Testis (tissue), 3 donors: ENCODE results near the gene MYRF. TPM values are rescaled to one million over a fixed set of nuclear protein-coding genes. Genes with fewer than 3 reads are reported as not detected.

Experiments
- DNase-seq: peaks from one replicate; pipeline ENCODE4 v3.0.0-alpha.2; 2019
- H3K27ac ChIP-seq, 2 donors: fragments of 200-600 bp; sonication (generic); one replicate each; pipeline ENCODE4 v1.5.1; 2019
- H3K27me3 ChIP-seq: fragments of 200-600 bp; sonication (generic); one replicate; pipeline ENCODE4 v1.5.1; 2019
- H3K36me3 ChIP-seq: fragments of 200-600 bp; sonication (generic); one replicate; pipeline ENCODE4 v1.5.1; 2017; ENCODE audit warnings: low read depth; ENCODE audit errors: missing control alignments
- H3K4me1 ChIP-seq: fragments of 200-600 bp; sonication (generic); one replicate; pipeline ENCODE4 v1.5.1; 2019
- H3K4me3 ChIP-seq, 2 donors: fragments of 200-600 bp; sonication (generic); one replicate each; pipeline ENCODE4 v1.5.1; 2017 to 2019
- H3K9me3 ChIP-seq: fragments of 200-600 bp; sonication (generic); one replicate; pipeline ENCODE4 v1.5.1; 2017
- CTCF ChIP-seq, 3 experiments: fragments of 450-650 bp in 2 of 3; fragments of 200-600 bp in 1 of 3; sonication (generic) in 1 of 3; IDR thresholded peaks; one replicate each; pipeline ENCODE4 v1.5.1; 2016 to 2019; ENCODE audit warnings: antibody characterized with exemption in 3 of 3, mild to moderate bottlenecking in 2 of 3, moderate library complexity in 1 of 3
- POLR2A ChIP-seq: fragments of 450-650 bp; IDR thresholded peaks from one replicate; pipeline ENCODE4 v1.6.1; 2017; ENCODE audit warnings: antibody characterized with exemption, mild to moderate bottlenecking, moderate library complexity
- WGBS, 2 donors: methylation state at CpG; one replicate each; pipeline ENCODE4 v1.1.5; 2018; 5-methylcytosine and 5-hydroxymethylcytosine counted together
- intact Hi-C: fragments of 100-400 bp; cut with DNase I; formaldehyde crosslinking; loops from one replicate; pipeline ENCODE4 v1.15.1; 2023; ENCODE audit warnings: low total_unique reads
- polyA plus RNA-seq: library from polyadenylated mRNA; stranded (reverse); fragments of 350-450 nt; fragmentation: Illumina TruSeq; extraction: RNeasy Lipid Tissue Mini Kit (QIAGEN cat#74804); gene quantifications from one replicate; pipeline ENCODE4 v1.2.3, GENCODE V29; 2014; ENCODE audit warnings: low read depth, low replicate concordance; ENCODE audit not compliant: insufficient read depth
- total RNA-seq, 2 donors: library from RNA; depleted of rRNA; stranded (reverse); fragments of >200 nt; gene quantifications; one replicate each; pipeline ENCODE4 v1.2.3, GENCODE V29; 2016

Gene MYRF
- total and polyA plus RNA-seq, 3 donors from 2014 or later = 9.2 to 15.2 (median 10.7) TPM

- Histone ChIP-seq H3K27ac (peak within 1 kb of the TSS; percentile 81 to 91), H3K4me1 (peaks cover 41% of the 10 kb centered on the region), H3K4me3 (peak within 1 kb of the TSS; percentile 62 to 72), H3K9me3 (no peaks in the 10 kb centered on the region), H3K36me3 (no peaks in the 10 kb centered on the region), H3K27me3 (no peaks in the 10 kb centered on the region)
- DNase-seq = peak; percentile 96
- WGBS, 2 donors = 1% methylated on average over 33 to 59 of the region's 83 CpGs
- TF ChIP-seq CTCF (IDR thresholded peaks at IDR 0.05) = peak in 1 of 3 experiments; percentile 7
- TF ChIP-seq POLR2A = no peak
- intact Hi-C loops = no loop called here
Observed at GRCh38 chr11:61827571-61828378, 75.3 kb downstream of the MYRF start, which contains the start of gene FADS2. TSS of gene FADS2 (plus strand) at chr11:61828300. CDS start at chr11:61828391, 91 bp downstream.

- intact Hi-C loops = no loop called here
- Histone ChIP-seq H3K27ac (peak overlapping the region; percentile 81 to 91), H3K36me3 (no peaks in the 10 kb centered on the region), H3K4me1 (peaks cover 41% of the 10 kb centered on the region), H3K9me3 (no peaks in the 10 kb centered on the region), H3K4me3 (peak overlapping the region; percentile 62 to 72), H3K27me3 (no peaks in the 10 kb centered on the region)
- 0 to 2% methylated on average over 11 to 16 of the region's 16 CpGs for WGBS, 2 donors
- no peak for DNase-seq
- TF ChIP-seq CTCF (IDR thresholded peaks at IDR 0.05) (no peak), POLR2A (no peak)
Observed at GRCh38 chr11:61828379-61828628, 75.9 kb downstream of the MYRF start.

DNA sequence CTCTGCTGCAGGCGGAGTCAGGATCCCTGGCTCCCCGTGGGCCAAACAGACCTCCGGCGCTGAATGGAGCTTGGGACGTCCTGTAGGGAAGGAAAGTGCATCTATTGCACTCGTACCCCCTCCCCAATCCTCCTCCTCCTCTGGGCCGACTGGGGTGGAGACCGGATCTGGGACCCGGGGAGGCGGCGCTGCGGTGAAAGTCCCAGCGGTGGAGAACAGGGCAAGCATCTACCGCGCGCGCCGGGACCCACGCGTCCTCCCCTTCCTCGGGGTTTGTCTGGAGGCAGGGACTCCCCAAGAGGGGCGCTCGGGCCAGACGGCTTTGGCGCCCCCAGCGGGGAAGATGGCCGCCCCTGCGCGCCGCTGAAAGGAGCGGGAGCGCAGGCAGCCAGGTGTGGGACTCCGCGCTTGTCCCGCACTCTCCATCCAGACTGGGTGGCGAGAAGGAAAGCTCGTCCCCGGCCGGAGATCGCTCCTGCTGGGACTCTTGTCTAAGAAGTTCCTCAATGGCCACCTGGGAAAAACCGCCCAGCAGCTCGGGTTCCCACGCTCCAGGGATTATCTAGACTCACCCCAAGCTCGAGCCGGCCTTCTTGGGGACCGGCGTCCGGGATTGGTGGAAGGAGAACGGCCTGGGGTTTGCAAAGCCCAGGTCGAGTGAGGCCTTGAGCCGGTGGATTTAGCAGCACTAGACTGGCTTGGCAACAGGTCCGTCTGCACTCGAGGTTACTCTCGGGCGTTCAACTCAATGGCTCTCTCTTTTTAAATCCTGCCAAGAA lies 76.4 kb downstream of the MYRF start:
- H3K9me3 ChIP-seq = no peaks in the 10 kb centered on the region
- no peak for TF ChIP-seq POLR2A
- peak in 2 of 3 experiments; percentile 11 to 48 for TF ChIP-seq CTCF (IDR thresholded peaks at IDR 0.05)
- intact Hi-C loops = no loop called here
- peaks cover 41% of the 10 kb centered on the region for H3K4me1 ChIP-seq
- H3K27me3 ChIP-seq = no peaks in the 10 kb centered on the region
- 1% methylated on average over 23 to 54 of the region's 55 CpGs for WGBS, 2 donors
- H3K27ac ChIP-seq = peak overlapping the region; percentile 81 to 91
- no peaks in the 10 kb centered on the region for H3K36me3 ChIP-seq
- peak overlapping the region; percentile 62 to 72 for H3K4me3 ChIP-seq
- peak; percentile 75 for DNase-seq

DNA sequence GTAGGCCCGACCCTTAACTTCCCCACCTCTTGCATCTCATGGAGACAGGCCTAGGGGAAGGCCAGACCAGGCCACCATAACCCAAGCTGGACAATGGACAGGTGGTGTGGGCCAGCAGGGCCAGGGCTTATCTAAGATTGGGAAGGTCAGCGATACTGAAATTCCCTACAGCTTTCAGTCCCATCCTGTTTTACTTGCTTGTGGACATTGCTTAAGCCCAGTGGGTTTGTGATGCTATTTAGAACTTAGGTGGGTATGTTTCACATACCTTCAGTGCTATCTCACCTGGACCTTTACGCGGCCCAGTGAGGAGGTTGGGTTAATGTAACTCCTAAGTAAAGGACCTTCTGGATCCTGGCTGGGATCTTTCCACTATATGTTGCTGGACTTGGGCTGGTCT lies 77.4 kb downstream of the MYRF start:
- no peak overlapping the region for H3K4me3 ChIP-seq
- 54 to 58% methylated on average over 4 of the region's 4 CpGs for WGBS, 2 donors
- TF ChIP-seq CTCF (IDR thresholded peaks at IDR 0.05) (no peak), POLR2A (no peak)
- intact Hi-C loops = no loop called here
- H3K4me1 ChIP-seq = peaks cover 51% of the 10 kb centered on the region
- DNase-seq = no peak
- peak overlapping the region; percentile 17 to 91 for H3K27ac ChIP-seq
- no peaks in the 10 kb centered on the region for H3K27me3 ChIP-seq
- no peaks in the 10 kb centered on the region for H3K9me3 ChIP-seq
- no peaks in the 10 kb centered on the region for H3K36me3 ChIP-seq
